HCT116 (cell line): ENCODE data around the gene CYP2S1. TPM values are rescaled to one million over a fixed set of nuclear protein-coding genes. Genes with fewer than 3 reads are reported as not detected.

Experiments used
- ATAC-seq: fragments of 200-7000 bp; cut with Tn5 transposase; 2 replicates; pipeline ENCODE4 v1.9.1; 2020; ENCODE audit warnings: mild to moderate bottlenecking, moderate library complexity
- BruUV-seq: library from RNA; stranded (reverse); fragments of 400-500 nt; replicated peaks from 2 replicates; lab custom pipeline; 2021; lab: Mats Ljungman, UMichigan
- CTCF ChIA-PET: fragments of 300-600 bp; sonication (Branson Sonifier 250); formaldehyde crosslinking; loops from one replicate; lab custom pipeline; 2021; ENCODE audit warnings: antibody characterized with exemption; lab: Charles Lee
- POLR2A ChIA-PET: fragments of 300-600, 350-600 bp; sonication (Branson Sonifier 250); formaldehyde crosslinking; loops from one replicate; lab custom pipeline; 2021; ENCODE audit warnings: antibody characterized with exemption; lab: Charles Lee
- RAD21 ChIA-PET, 2 experiments: fragments of 300-600 bp; sonication (Branson Sonifier 250); formaldehyde crosslinking; loops; one replicate each; lab custom pipeline; 2023; ENCODE audit warnings: low total read pairs in 2 of 2; ENCODE audit not compliant: uncharacterized antibody in 2 of 2, unreplicated experiment in 2 of 2, low non-redundant PET in 1 of 2; lab: Charles Lee
- DNase-seq: peaks from one replicate; pipeline ENCODE4 v3.0.0-alpha.2; 2010; ENCODE audit warnings: low read depth, low spot score
- H2AFZ ChIP-seq: fragments of 200-600 bp; shearing (Covaris generic), sonication (generic); 2 replicates; pipeline ENCODE4 v1.6.1; 2017; ENCODE audit warnings: low read depth, mixed run types, mixed read lengths, antibody characterized with exemption, low read length; ENCODE audit not compliant: poor library complexity, severe bottlenecking
- H3K27ac ChIP-seq: 2 replicates; pipeline ENCODE4 v1.5.1; 2012; ENCODE audit warnings: low read depth, low read length
- H3K27me3 ChIP-seq: fragments of 200-600 bp; sonication (generic); 2 replicates; pipeline ENCODE4 v1.6.1; 2016; ENCODE audit warnings: mixed run types, low read length, mixed read lengths; ENCODE audit not compliant: insufficient read depth
- H3K36me3 ChIP-seq, 2 experiments: fragments of 200-500 bp in 1 of 2; fragments of 200-600 bp in 1 of 2; sonication (Bioruptor generic) in 1 of 2; sonication (generic) in 1 of 2; 2 replicates each; pipeline versions ENCODE4 v1.5.1 to v1.6.1; 2014 to 2016; ENCODE audit warnings: low read length in 2 of 2, inconsistent platforms in 1 of 2, mixed read lengths in 1 of 2, mixed run types in 1 of 2; ENCODE audit not compliant: insufficient read depth in 2 of 2, control insufficient read depth in 1 of 2
- H3K4me1 ChIP-seq, 2 experiments: fragments of 200-600 bp in 1 of 2; sonication (generic) in 1 of 2; 2 replicates each; pipeline versions ENCODE4 v1.5.1 to v1.6.1; 2012 to 2017; ENCODE audit warnings: low read length in 2 of 2, inconsistent platforms in 1 of 2, mild to moderate bottlenecking in 1 of 2, mixed read lengths in 1 of 2, mixed run types in 1 of 2, moderate library complexity in 1 of 2; ENCODE audit not compliant: insufficient read depth in 2 of 2, control insufficient read depth in 1 of 2
- H3K4me2 ChIP-seq: fragments of 200-600 bp; sonication (generic); 2 replicates; pipeline ENCODE4 v1.6.1; 2017; ENCODE audit warnings: mixed run types, low read length, mixed read lengths
- H3K4me3 ChIP-seq, 2 experiments: fragments of 200-600 bp in 1 of 2; sonication (generic) in 1 of 2; replicated peaks in 1 of 2; 2 replicates each; pipeline ENCODE4 v1.5.1; 2011 to 2016; ENCODE audit warnings: low read length in 2 of 2, control low read depth in 1 of 2, low read depth in 1 of 2, mild to moderate bottlenecking in 1 of 2, mixed read lengths in 1 of 2, mixed run types in 1 of 2
- H3K79me2 ChIP-seq: fragments of 200-600 bp; sonication (generic); 2 replicates; pipeline ENCODE4 v1.6.1; 2017; ENCODE audit warnings: mild to moderate bottlenecking, mixed run types, low read length, moderate library complexity, mixed read lengths; ENCODE audit not compliant: insufficient read depth
- H3K9ac ChIP-seq: fragments of 200-600 bp; sonication (generic); 2 replicates; pipeline ENCODE4 v1.6.1; 2016; ENCODE audit warnings: low read length, mixed read lengths
- H3K9me2 ChIP-seq: fragments of 200-600 bp; sonication (generic), shearing (Covaris generic); 2 replicates; pipeline ENCODE4 v1.6.1; 2017; ENCODE audit warnings: mixed run types, mild to moderate bottlenecking, moderate library complexity; ENCODE audit not compliant: insufficient read depth
- H3K9me3 ChIP-seq, 2 experiments: fragments of 200-500 bp in 1 of 2; fragments of 200-600 bp in 1 of 2; sonication (Bioruptor generic) in 1 of 2; sonication (generic) in 1 of 2; 2 replicates each; pipeline ENCODE4 v1.6.1; 2014 to 2017; ENCODE audit warnings: low read length in 2 of 2, mixed read lengths in 2 of 2, inconsistent platforms in 1 of 2, low read depth in 1 of 2, mild to moderate bottlenecking in 1 of 2, mixed run types in 1 of 2, moderate library complexity in 1 of 2; ENCODE audit not compliant: control insufficient read depth in 1 of 2, insufficient read depth in 1 of 2
- H4K20me1 ChIP-seq: fragments of 200-600 bp; sonication (generic), shearing (Covaris generic); 2 replicates; pipeline ENCODE4 v1.6.1; 2017; ENCODE audit warnings: mixed run types, mild to moderate bottlenecking, moderate library complexity; ENCODE audit not compliant: insufficient read depth
- CBX3 ChIP-seq: IDR thresholded peaks from 2 replicates; pipeline ENCODE4 v1.6.1; 2012; ENCODE audit warnings: low read depth
- CEBPB ChIP-seq: IDR thresholded peaks from 2 replicates; pipeline ENCODE4 v1.6.1; 2012; ENCODE audit warnings: low read depth
- CTCF ChIP-seq, 3 experiments: fragments of 200-600 bp in 1 of 3; sonication (generic) in 1 of 3; IDR thresholded peaks in 2 of 3; conservative IDR thresholded peaks in 1 of 3; 2 replicates each; pipeline ENCODE4 v1.5.1; 2012 to 2017; ENCODE audit warnings: low read depth in 2 of 3, low read length in 2 of 3, antibody characterized with exemption in 1 of 3, borderline replicate concordance in 1 of 3, control low read depth in 1 of 3, mild to moderate bottlenecking in 1 of 3, mixed read lengths in 1 of 3, mixed run types in 1 of 3, moderate library complexity in 1 of 3; ENCODE audit not compliant: insufficient read depth in 1 of 3
- EGR1 ChIP-seq: IDR thresholded peaks from 2 replicates; pipeline ENCODE4 v1.6.1; 2012; ENCODE audit warnings: low read depth
- ELF1 ChIP-seq: IDR thresholded peaks from 2 replicates; pipeline ENCODE4 v1.6.1; 2012; ENCODE audit warnings: low read depth, borderline replicate concordance
- EZH2phosphoT487 ChIP-seq: fragments of 200-600 bp; IDR thresholded peaks from 2 replicates; pipeline ENCODE4 v1.6.1; 2018; ENCODE audit warnings: antibody characterized with exemption, borderline replicate concordance
- FOSL1 ChIP-seq: IDR thresholded peaks from 2 replicates; pipeline ENCODE4 v1.6.1; 2012; ENCODE audit warnings: low read depth
- JUND ChIP-seq: IDR thresholded peaks from 2 replicates; pipeline ENCODE4 v1.6.1; 2012
- MAX ChIP-seq: IDR thresholded peaks from 2 replicates; pipeline ENCODE4 v1.6.1; 2012
- POLR2A ChIP-seq: IDR thresholded peaks from 2 replicates; pipeline ENCODE4 v1.7.0; 2011; ENCODE audit warnings: borderline replicate concordance; ENCODE audit not compliant: insufficient read depth, insufficient read length; ENCODE audit errors: extremely low read depth
- POLR2AphosphoS5 ChIP-seq: IDR thresholded peaks from 2 replicates; pipeline ENCODE4 v1.6.1; 2011; ENCODE audit warnings: mild to moderate bottlenecking, low read depth, low read length, moderate library complexity
- RAD21 ChIP-seq: IDR thresholded peaks from 2 replicates; pipeline ENCODE4 v1.6.1; 2012; ENCODE audit warnings: low read depth, mild to moderate bottlenecking
- SIN3A ChIP-seq: IDR thresholded peaks from 2 replicates; pipeline ENCODE4 v1.6.1; 2012; ENCODE audit warnings: low read depth
- SP1 ChIP-seq: IDR thresholded peaks from 2 replicates; pipeline ENCODE4 v1.6.1; 2012; ENCODE audit warnings: low read depth
- SRF ChIP-seq: IDR thresholded peaks from 2 replicates; pipeline ENCODE4 v1.6.1; 2012; ENCODE audit warnings: low read depth
- YY1 ChIP-seq: IDR thresholded peaks from 2 replicates; pipeline ENCODE4 v1.6.1; 2011; ENCODE audit warnings: low read length, low read depth, moderate library complexity, mild to moderate bottlenecking; ENCODE audit not compliant: insufficient replicate concordance; ENCODE audit errors: extremely low read depth
- ZFX ChIP-seq: fragments of 450-650 bp; IDR thresholded peaks from 2 replicates; pipeline ENCODE4 v1.6.1; 2017
- ZNF274 ChIP-seq: fragments of 200-500 bp; sonication (Bioruptor generic); IDR thresholded peaks from 2 replicates; pipeline ENCODE4 v1.6.1; 2014; ENCODE audit warnings: mild to moderate bottlenecking, low read depth, low read length, inconsistent platforms
- intact Hi-C: fragments of 100-400 bp; cut with micrococcal nuclease; formaldehyde crosslinking; loops from 2 replicates; pipeline ENCODE4 v1.10.0; 2022
- total RNA-seq: library from RNA; stranded (reverse); gene quantifications from one replicate; pipeline ENCODE4 v1.2.1, GENCODE V29; 2021; ENCODE audit not compliant: unreplicated experiment
- TF ChIP-seq, protein P1 (sequence below): IDR thresholded peaks from 2 replicates; pipeline ENCODE4 v1.6.1; 2011; ENCODE audit warnings: mild to moderate bottlenecking, low read length, moderate library complexity; ENCODE audit not compliant: insufficient replicate concordance; ENCODE audit errors: extremely low read depth

CYP2S1 gene
- total RNA-seq, 1 experiment from 2014 or later, result 17.6 TPM

DNA sequence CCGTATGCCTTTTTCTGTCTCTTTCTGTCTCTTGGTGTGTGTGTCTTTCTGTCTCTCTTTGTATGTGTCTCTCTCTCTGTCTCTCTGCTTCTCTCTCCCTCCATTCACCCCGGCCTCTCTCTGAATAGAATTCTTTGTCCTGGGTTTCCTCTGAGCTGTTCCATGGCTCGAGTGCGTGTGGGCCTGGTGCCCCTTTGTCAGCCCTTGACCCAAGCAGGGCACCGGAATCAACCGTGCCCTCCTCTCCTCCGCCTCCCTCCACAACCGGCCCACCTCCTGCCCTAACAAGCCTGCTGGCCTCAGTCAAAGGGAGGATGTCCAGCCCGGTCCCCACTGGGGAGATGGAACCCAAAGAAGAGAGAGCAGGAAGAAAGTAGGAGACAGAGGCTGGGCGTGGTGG is 29.2 kb downstream of the CYP2S1 start (continued):
- TF ChIP-seq RAD21 (no peak), SIN3A (no peak), POLR2AphosphoS5 (no peak), EZH2phosphoT487 (no peak)

- POLR2A ChIA-PET, result interaction anchor here (1.2 to 2.2 kb wide), 2 partner anchors 11 to 39 kb away, joined by 3 to 7 read pairs; no protein-coding TSS in a partner anchor
- TF ChIP-seq EGR1 (no peak), FOSL1 (peak; percentile 93), SIN3A (no peak; the same call in 1 of the 2 replicates), SRF (no peak), CTCF (IDR thresholded peaks at IDR 0.05 in 2 of 3, conservative IDR thresholded peaks at IDR 0.05 in 1 of 3; ENCODE audit: borderline replicate concordance in 1 of 3, insufficient read depth in 1 of 3, low read depth in 2 of 3, low read length in 2 of 3) (no peak), POLR2A (no peak), RAD21 (no peak), POLR2AphosphoS5 (peak; percentile 57), MAX (peak; percentile 69), YY1 (peak; percentile 18), ELF1 (no peak), JUND (peak; percentile 93), CEBPB (no peak), CBX3 (no peak), ZFX (no peak), ZNF274 (no peak), SP1 (peak; percentile 90)
- TF ChIP-seq, protein P1, sequence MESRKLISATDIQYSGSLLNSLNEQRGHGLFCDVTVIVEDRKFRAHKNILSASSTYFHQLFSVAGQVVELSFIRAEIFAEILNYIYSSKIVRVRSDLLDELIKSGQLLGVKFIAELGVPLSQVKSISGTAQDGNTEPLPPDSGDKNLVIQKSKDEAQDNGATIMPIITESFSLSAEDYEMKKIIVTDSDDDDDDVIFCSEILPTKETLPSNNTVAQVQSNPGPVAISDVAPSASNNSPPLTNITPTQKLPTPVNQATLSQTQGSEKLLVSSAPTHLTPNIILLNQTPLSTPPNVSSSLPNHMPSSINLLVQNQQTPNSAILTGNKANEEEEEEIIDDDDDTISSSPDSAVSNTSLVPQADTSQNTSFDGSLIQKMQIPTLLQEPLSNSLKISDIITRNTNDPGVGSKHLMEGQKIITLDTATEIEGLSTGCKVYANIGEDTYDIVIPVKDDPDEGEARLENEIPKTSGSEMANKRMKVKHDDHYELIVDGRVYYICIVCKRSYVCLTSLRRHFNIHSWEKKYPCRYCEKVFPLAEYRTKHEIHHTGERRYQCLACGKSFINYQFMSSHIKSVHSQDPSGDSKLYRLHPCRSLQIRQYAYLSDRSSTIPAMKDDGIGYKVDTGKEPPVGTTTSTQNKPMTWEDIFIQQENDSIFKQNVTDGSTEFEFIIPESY, result no peak
Measured at GRCh38 chr19:41223431-41224234, 30.6 kb downstream of the CYP2S1 start.

More at GRCh38 chr19:41223431-41224234, 30.6 kb downstream of the CYP2S1 start:
- Histone ChIP-seq H3K36me3 (peaks cover 0 to 25% of the 10 kb centered on the region in 2 experiments; a peak in 1 of 4 replicates), H3K4me1 (peaks cover 58 to 93% of the 10 kb centered on the region in 2 experiments), H3K4me2 (peak overlapping the region; percentile 98), H4K20me1 (no peaks in the 10 kb centered on the region), H3K9ac (peak overlapping the region; percentile 73), H3K9me2 (no peaks in the 10 kb centered on the region), H2AFZ (no peak overlapping the region), H3K27ac (peak overlapping the region; percentile 98), H3K4me3 (peak overlapping the region; percentile 22 to 38), H3K9me3 (no peaks in the 10 kb centered on the region), H3K79me2 (peaks cover 53% of the 10 kb centered on the region), H3K27me3 (no peaks in the 10 kb centered on the region)
- ATAC-seq, result peak; percentile 42
- ChIA-PET RAD21 (no interaction called here), CTCF (no interaction called here)
- DNase-seq, result peak; percentile 49
- BruUV-seq, result no TSS peak
- intact Hi-C loops, result no loop called here
